GM12878 (cell line): Measurements from ENCODE around the gene PCDH1. TPM values are rescaled to one million over a fixed set of nuclear protein-coding genes. Genes with fewer than 3 reads are reported as not detected.

ENCODE experiments used
- ATAC-seq: fragments of 200-7000 bp; cut with Tn5 transposase; 3 replicates; pipeline ENCODE4 v1.9.1; 2020; ENCODE audit warnings: mild to moderate bottlenecking, moderate library complexity
- BruUV-seq: library from RNA; stranded (reverse); fragments of 400-500 nt; replicated peaks from 2 replicates; lab custom pipeline; 2021; lab: Mats Ljungman, UMichigan
- CTCF ChIA-PET: fragments of 300-600 bp; sonication (Branson Sonifier 250); formaldehyde crosslinking; extraction: SDS; loops from one replicate; lab custom pipeline; 2021; ENCODE audit warnings: inconsistent platforms; lab: Yijun Ruan, JAX
- POLR2A ChIA-PET: fragments of 350-600 bp; formaldehyde crosslinking; extraction: SDS; loops from one replicate; lab custom pipeline; 2021; ENCODE audit warnings: inconsistent platforms; lab: Charles Lee
- RAD21 ChIA-PET: fragments of 300-600 bp; sonication (Branson Sonifier 250); formaldehyde crosslinking; loops from one replicate; lab custom pipeline; 2023; ENCODE audit warnings: antibody characterized with exemption; ENCODE audit not compliant: unreplicated experiment; lab: Charles Lee
- SMC1A ChIA-PET: fragments of 300-600 bp; sonication (Branson Sonifier 250); formaldehyde crosslinking; loops from one replicate; lab custom pipeline; 2023; ENCODE audit not compliant: unreplicated experiment, uncharacterized antibody; lab: Charles Lee
- DNase-seq: peaks from one replicate; pipeline ENCODE4 v3.0.0-alpha.2; 2011; ENCODE audit warnings: low read depth, low spot score
- FAIRE-seq: peaks from 3 replicates; lab custom pipeline; 2011; peaks lifted over from hg19 to GRCh38; lab: Jason Lieb, UNC
- H2AFZ ChIP-seq: 2 replicates; pipeline ENCODE4 v1.6.0; 2011; ENCODE audit warnings: low read depth, low read length, control low read depth; ENCODE audit not compliant: control insufficient read depth
- H3K27ac ChIP-seq: 2 replicates; pipeline ENCODE4 v1.5.1; 2011; ENCODE audit warnings: control low read depth; ENCODE audit not compliant: control insufficient read depth, insufficient read depth
- H3K27me3 ChIP-seq, 2 experiments: replicated peaks in 1 of 2; 2 replicates each; pipeline versions ENCODE4 v1.6.0 to v1.6.1; 2011; ENCODE audit warnings: low read length in 1 of 2; ENCODE audit not compliant: control insufficient read depth in 2 of 2, insufficient read depth in 2 of 2
- H3K36me3 ChIP-seq, 2 experiments: 2 replicates each; pipeline ENCODE4 v1.5.1; 2011; ENCODE audit warnings: low read length in 1 of 2; ENCODE audit not compliant: control insufficient read depth in 2 of 2, insufficient read depth in 2 of 2
- H3K4me1 ChIP-seq: 2 replicates; pipeline ENCODE4 v1.6.1; 2011; ENCODE audit warnings: mild to moderate bottlenecking, low read length, moderate library complexity, mixed read lengths; ENCODE audit not compliant: control insufficient read depth, insufficient read depth
- H3K4me2 ChIP-seq: 2 replicates; pipeline ENCODE4 v1.6.0; 2011; ENCODE audit warnings: control low read depth; ENCODE audit not compliant: control insufficient read depth, insufficient read depth
- H3K4me3 ChIP-seq: fragments of 200-600 bp; sonication (generic); 2 replicates; pipeline ENCODE4 v1.5.1; 2016
- H3K79me2 ChIP-seq: 2 replicates; pipeline ENCODE4 v1.6.0; 2011; ENCODE audit warnings: low read length; ENCODE audit not compliant: control insufficient read depth, insufficient read depth
- H3K9ac ChIP-seq: 2 replicates; pipeline ENCODE4 v1.8.0; 2011; ENCODE audit warnings: low read length, control low read depth, mixed read lengths; ENCODE audit not compliant: control insufficient read depth, insufficient read depth
- H3K9me3 ChIP-seq: replicated peaks from 3 replicates; pipeline ENCODE4 v1.5.1; 2011; ENCODE audit warnings: mild to moderate bottlenecking, low read length; ENCODE audit not compliant: control insufficient read depth, insufficient read depth
- H4K20me1 ChIP-seq: 2 replicates; pipeline ENCODE4 v1.6.0; 2011; ENCODE audit not compliant: control insufficient read depth, insufficient read depth
- ATF3 ChIP-seq: IDR thresholded peaks from 2 replicates; pipeline ENCODE4 v1.6.1; 2011; ENCODE audit warnings: low read depth, mild to moderate bottlenecking, low read length, moderate library complexity, borderline replicate concordance; ENCODE audit errors: extremely low read depth
- BHLHE40 ChIP-seq, 2 experiments: fragments of 450-650 bp in 1 of 2; IDR thresholded peaks; 2 replicates each; pipeline ENCODE4 v1.6.1; 2011 to 2017; ENCODE audit warnings: low read depth in 2 of 2, borderline replicate concordance in 1 of 2, improper control_type of control experiment in 1 of 2, low read length in 1 of 2, mild to moderate bottlenecking in 1 of 2
- MEF2A ChIP-seq: IDR thresholded peaks from 2 replicates; pipeline ENCODE4 v1.6.1; 2011; ENCODE audit warnings: low read depth, mild to moderate bottlenecking, low read length, moderate library complexity; ENCODE audit not compliant: insufficient read depth
- PKNOX1 ChIP-seq: fragments of 450-650 bp; IDR thresholded peaks from 2 replicates; pipeline ENCODE4 v1.6.1; 2016; ENCODE audit warnings: mild to moderate bottlenecking
- RFX5 ChIP-seq: IDR thresholded peaks from 2 replicates; pipeline ENCODE4 v1.6.1; 2011; ENCODE audit warnings: low read depth, low read length, improper control_type of control experiment
- SIX5 ChIP-seq: IDR thresholded peaks from 2 replicates; pipeline ENCODE4 v1.6.1; 2011; ENCODE audit warnings: mild to moderate bottlenecking, low read depth, low read length, moderate library complexity; ENCODE audit not compliant: severe bottlenecking
- STAT3 ChIP-seq: IDR thresholded peaks from 2 replicates; pipeline ENCODE4 v1.6.1; 2011; ENCODE audit warnings: low read depth, low read length, improper control_type of control experiment
- WGBS: methylation state at CpG from one replicate; pipeline ENCODE4 v1.1.6; 2016; ENCODE audit warnings: low lambda C conversion rate; ENCODE audit not compliant: insufficient replicate concordance, insufficient coverage; ENCODE audit errors: missing lambda C conversion rate; 5-methylcytosine and 5-hydroxymethylcytosine counted together
- in situ Hi-C: fragments of 300-500 bp; cut with MboI; formaldehyde crosslinking; loops from 9 replicates; pipeline ENCODE4 v1.14.3; 2018; ENCODE audit warnings: mixed read lengths
- intact Hi-C: fragments of 100-400 bp; cut with micrococcal nuclease; formaldehyde crosslinking; loops from one replicate; pipeline ENCODE4 v1.14.2; 2022; ENCODE audit not compliant: unreplicated experiment
- polyA plus RNA-seq, 11 experiments: library from polyadenylated mRNA; depleted of rRNA in 4 of 11; unstranded in 6 of 11; stranded (reverse) in 5 of 11; fragments of >200 nt; fragmentation: Nextera tagmentation in 4 of 11; fragmentation: Illumina TruSeq in 1 of 11; extraction: Ambion mirVana in 4 of 11; extraction: Trizol in 1 of 11; gene quantifications; 1 replicate in 1 of 11; 2 replicates in 10 of 11; pipeline versions ENCODE4 v1.2.1 to v1.2.3, GENCODE V29; 2011 to 2016; ENCODE audit warnings: inconsistent platforms in 2 of 11, missing spikeins in 2 of 11, low read depth in 1 of 11
- total RNA-seq, 4 experiments: library from RNA; depleted of rRNA in 3 of 4; stranded (reverse); fragments of >200 nt in 3 of 4; fragmentation: Illumina TruSeq in 1 of 4; extraction: Trizol in 1 of 4; gene quantifications; 2 replicates each; pipeline versions ENCODE4 v1.2.1 to v1.2.3, GENCODE V29; 2013 to 2021

PCDH1 gene
- total and polyA plus RNA-seq, 10 of the 15 experiments (the other 5 are each of a cell fraction or from before 2014, with no cell fraction given) = 0.07 to 0.36 (median 0.16) TPM; not detected in 7

- TF ChIP-seq BHLHE40 (IDR thresholded peaks at IDR 0.05; ENCODE audit: borderline replicate concordance in 1 of 2, low read depth in 2 of 2, low read length in 1 of 2) (no peak), MEF2A (no peak), ATF3 (no peak), SIX5 (no peak), RFX5 (no peak)
Observed at GRCh38 chr5:141856037-141856790, 22.0 kb downstream of the PCDH1 start (continued).

GRCh38 chr5:141855265-141856036 lies 22.8 kb downstream of the PCDH1 start:
- CTCF ChIA-PET = no interaction called here
- Histone ChIP-seq H3K27me3 (0 out of 4 replicates have a peak, but pooled peaks cover 0 to 7% of the 10 kb centered on the region in 2 experiments), H2AFZ (no peak overlapping the region), H3K36me3 (no peaks in the 10 kb centered on the region), H3K4me2 (no peak overlapping the region), H3K4me3 (no peak overlapping the region), H3K4me1 (no peaks in the 10 kb centered on the region), H3K9me3 (no peaks in the 10 kb centered on the region), H3K9ac (no peak overlapping the region), H4K20me1 (no peaks in the 10 kb centered on the region), H3K79me2 (no peaks in the 10 kb centered on the region), H3K27ac (no peak overlapping the region)
- no peak for FAIRE-seq
- no peak for ATAC-seq
- SMC1A ChIA-PET = no interaction called here
- no peak for TF ChIP-seq STAT3
- peak; percentile 17; the same call in 1 of the 2 replicates for TF ChIP-seq PKNOX1
- RAD21 ChIA-PET = no interaction called here
- 26% methylated on average over 8 of the region's 8 CpGs for WGBS
- in situ Hi-C loops (no loop called here), intact Hi-C loops (no loop called here)
- POLR2A ChIA-PET = no interaction called here
- DNase-seq = no peak
- no TSS peak for BruUV-seq
